ENCODE measurements around the gene TMPRSS15. TPM values are rescaled to one million over a fixed set of nuclear protein-coding genes. Genes with fewer than 3 reads are reported as not detected.

TMPRSS15 gene
- total RNA-seq, 2 donors from 2014 or later = 0.13 to 0.24 TPM

- no peak for DNase-seq
- H3K36me3 ChIP-seq (ENCODE audit: control insufficient read depth, insufficient read depth, low read length) = no peaks in the 10 kb centered on the region
- H3K9ac ChIP-seq (ENCODE audit: extremely low read depth, low read length, poor library complexity, severe bottlenecking) = no peak overlapping the region
Observed at GRCh38 chr21:18443701-18444100, 40.1 kb upstream of the TMPRSS15 start.

GRCh38 chr21:18443085-18443484 lies 39.5 kb upstream of the TMPRSS15 start:
- no peaks in the 10 kb centered on the region for H3K36me3 Mint-ChIP-seq (ENCODE audit: low read depth)
- peaks cover 22% of the 10 kb centered on the region for H3K9me3 ChIP-seq (ENCODE audit: control insufficient read depth, low read length)
- H3K27me3 ChIP-seq (ENCODE audit: control insufficient read depth, insufficient read depth, low read length, poor library complexity, severe bottlenecking) = no peaks in the 10 kb centered on the region
- no peak overlapping the region for H3K4me3 ChIP-seq (ENCODE audit: low read length)
- no peaks in the 10 kb centered on the region for H3K36me3 ChIP-seq (ENCODE audit: control insufficient read depth, insufficient read depth, low read length)
- H3K4me3 Mint-ChIP-seq = no peak overlapping the region
- no peak for TF ChIP-seq CTCF (conservative IDR thresholded peaks at IDR 0.05)
- no peak overlapping the region for H3K27ac Mint-ChIP-seq
- peaks cover 5% of the 10 kb centered on the region for H3K4me1 Mint-ChIP-seq
- no peak overlapping the region for H3K9ac ChIP-seq (ENCODE audit: extremely low read depth, low read length, poor library complexity, severe bottlenecking)
- no peaks in the 10 kb centered on the region for H3K4me1 ChIP-seq (ENCODE audit: control insufficient read depth, insufficient read depth, low read length)
- no peak overlapping the region for H3K27ac ChIP-seq (ENCODE audit: low read depth, low read length)
- peak; percentile 47 for DNase-seq
- 63 to 87% methylated on average over 3 to 7 of the region's 7 CpGs for WGBS, 2 experiments (ENCODE audit: insufficient coverage in 1 of 2, insufficient read length in 1 of 2)
- peaks cover 15% of the 10 kb centered on the region for H3K9me3 Mint-ChIP-seq
- no peaks in the 10 kb centered on the region for H3K27me3 Mint-ChIP-seq (ENCODE audit: insufficient read depth)

More at GRCh38 chr21:18443701-18444100, 40.1 kb upstream of the TMPRSS15 start:
- H3K9me3 Mint-ChIP-seq = peaks cover 15% of the 10 kb centered on the region
- peaks cover 5% of the 10 kb centered on the region for H3K4me1 Mint-ChIP-seq
- peaks cover 22% of the 10 kb centered on the region for H3K9me3 ChIP-seq (ENCODE audit: control insufficient read depth, low read length)
- H3K27ac Mint-ChIP-seq = no peak overlapping the region
- H3K4me3 ChIP-seq (ENCODE audit: low read length) = no peak overlapping the region
- H3K4me1 ChIP-seq (ENCODE audit: control insufficient read depth, insufficient read depth, low read length) = no peaks in the 10 kb centered on the region
- TF ChIP-seq CTCF (conservative IDR thresholded peaks at IDR 0.05) = no peak
- no peaks in the 10 kb centered on the region for H3K27me3 ChIP-seq (ENCODE audit: control insufficient read depth, insufficient read depth, low read length, poor library complexity, severe bottlenecking)
- no peaks in the 10 kb centered on the region for H3K27me3 Mint-ChIP-seq (ENCODE audit: insufficient read depth)
- no peak overlapping the region for H3K4me3 Mint-ChIP-seq
- H3K36me3 Mint-ChIP-seq (ENCODE audit: low read depth) = no peaks in the 10 kb centered on the region
- 95 to 96% methylated on average over 4 to 6 of the region's 6 CpGs for WGBS, 2 experiments (ENCODE audit: insufficient coverage in 1 of 2, insufficient read length in 1 of 2)
- no peak overlapping the region for H3K27ac ChIP-seq (ENCODE audit: low read depth, low read length)

GRCh38 chr21:18430341-18430740 lies 26.8 kb upstream of the TMPRSS15 start:
- 60 to 88% methylated on average over 1 to 2 of the region's 2 CpGs for WGBS, 2 experiments (ENCODE audit: insufficient coverage in 1 of 2, insufficient read length in 1 of 2)
- no peak overlapping the region for H3K4me3 Mint-ChIP-seq
- H3K36me3 Mint-ChIP-seq (ENCODE audit: low read depth) = no peaks in the 10 kb centered on the region
- no peak for DNase-seq
- no peaks in the 10 kb centered on the region for H3K9me3 ChIP-seq (ENCODE audit: control insufficient read depth, low read length)
- no peaks in the 10 kb centered on the region for H3K27me3 Mint-ChIP-seq (ENCODE audit: insufficient read depth)
- no peak overlapping the region for H3K27ac Mint-ChIP-seq
- no peak overlapping the region for H3K9ac ChIP-seq (ENCODE audit: extremely low read depth, low read length, poor library complexity, severe bottlenecking)
- no peaks in the 10 kb centered on the region for H3K36me3 ChIP-seq (ENCODE audit: control insufficient read depth, insufficient read depth, low read length)
- no peak overlapping the region for H3K27ac ChIP-seq (ENCODE audit: low read depth, low read length)
- no peaks in the 10 kb centered on the region for H3K4me1 ChIP-seq (ENCODE audit: control insufficient read depth, insufficient read depth, low read length)
- no peaks in the 10 kb centered on the region for H3K4me1 Mint-ChIP-seq
- no peak overlapping the region for H3K4me3 ChIP-seq (ENCODE audit: low read length)
- H3K9me3 Mint-ChIP-seq = peaks cover 13% of the 10 kb centered on the region
- no peak for TF ChIP-seq CTCF (conservative IDR thresholded peaks at IDR 0.05)
- H3K27me3 ChIP-seq (ENCODE audit: control insufficient read depth, insufficient read depth, low read length, poor library complexity, severe bottlenecking) = no peaks in the 10 kb centered on the region
